Epithelial cell of esophagus (primary cell): Measurements from ENCODE around the gene SPTBN4.

ENCODE experiments used
- DNase-seq: peaks from one replicate; pipeline ENCODE4 v3.0.0; 2010; ENCODE audit warnings: low read depth
- H3K4me3 ChIP-seq: 2 replicates; pipeline ENCODE4 v1.5.1; 2011; ENCODE audit warnings: mild to moderate bottlenecking, low read length, control low read depth
- CTCF ChIP-seq: IDR thresholded peaks from 2 replicates; pipeline ENCODE4 v1.5.1; 2011; ENCODE audit warnings: low read depth, mild to moderate bottlenecking, low read length, control low read depth, inconsistent platforms; ENCODE audit not compliant: insufficient read depth; ENCODE audit errors: missing control alignments

Gene SPTBN4

GRCh38 chr19:40578442-40578908 is 111.7 kb downstream of the SPTBN4 start:
- H3K4me3 ChIP-seq: no peak overlapping the region
- TF ChIP-seq CTCF: no peak
- DNase-seq: no peak

GRCh38 chr19:40580619-40581018 is 113.8 kb downstream of the SPTBN4 start:
- no peak for TF ChIP-seq CTCF
- no peak overlapping the region for H3K4me3 ChIP-seq
- DNase-seq: no peak

- TF ChIP-seq CTCF: no peak
- no peak for DNase-seq
- no peak overlapping the region for H3K4me3 ChIP-seq
Observed at GRCh38 chr19:40581531-40581930, 114.7 kb downstream of the SPTBN4 start.

GRCh38 chr19:40582467-40582866 is 115.7 kb downstream of the SPTBN4 start:
- TF ChIP-seq CTCF: no peak

GRCh38 chr19:40583283-40583682 is 116.5 kb downstream of the SPTBN4 start:
- TF ChIP-seq CTCF: no peak
- no peak overlapping the region for H3K4me3 ChIP-seq
- DNase-seq: no peak

More at GRCh38 chr19:40582467-40582866, 115.7 kb downstream of the SPTBN4 start:
- no peak overlapping the region for H3K4me3 ChIP-seq
- DNase-seq: no peak

GRCh38 chr19:40584007-40584406 is 117.2 kb downstream of the SPTBN4 start:
- H3K4me3 ChIP-seq: no peak overlapping the region
- TF ChIP-seq CTCF: peak; percentile 44
- peak; percentile 44 for DNase-seq

GRCh38 chr19:40585241-40585981 is 118.6 kb downstream of the SPTBN4 start:
- TF ChIP-seq CTCF: no peak
- DNase-seq: peak; percentile 90
- H3K4me3 ChIP-seq: no peak overlapping the region
